GM21360 (cell line): ENCODE results near the gene SAMD4A.

ENCODE experiments used
- ATAC-seq: cut with Tn5 transposase; IDR thresholded peaks from one replicate; pipeline ENCODE4 v1.9.1; 2021; ENCODE audit warnings: mild to moderate bottlenecking, moderate library complexity; ENCODE audit not compliant: unreplicated experiment

Gene SAMD4A, protein sequence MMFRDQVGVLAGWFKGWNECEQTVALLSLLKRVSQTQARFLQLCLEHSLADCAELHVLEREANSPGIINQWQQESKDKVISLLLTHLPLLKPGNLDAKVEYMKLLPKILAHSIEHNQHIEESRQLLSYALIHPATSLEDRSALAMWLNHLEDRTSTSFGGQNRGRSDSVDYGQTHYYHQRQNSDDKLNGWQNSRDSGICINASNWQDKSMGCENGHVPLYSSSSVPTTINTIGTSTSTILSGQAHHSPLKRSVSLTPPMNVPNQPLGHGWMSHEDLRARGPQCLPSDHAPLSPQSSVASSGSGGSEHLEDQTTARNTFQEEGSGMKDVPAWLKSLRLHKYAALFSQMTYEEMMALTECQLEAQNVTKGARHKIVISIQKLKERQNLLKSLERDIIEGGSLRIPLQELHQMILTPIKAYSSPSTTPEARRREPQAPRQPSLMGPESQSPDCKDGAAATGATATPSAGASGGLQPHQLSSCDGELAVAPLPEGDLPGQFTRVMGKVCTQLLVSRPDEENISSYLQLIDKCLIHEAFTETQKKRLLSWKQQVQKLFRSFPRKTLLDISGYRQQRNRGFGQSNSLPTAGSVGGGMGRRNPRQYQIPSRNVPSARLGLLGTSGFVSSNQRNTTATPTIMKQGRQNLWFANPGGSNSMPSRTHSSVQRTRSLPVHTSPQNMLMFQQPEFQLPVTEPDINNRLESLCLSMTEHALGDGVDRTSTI

DNA sequence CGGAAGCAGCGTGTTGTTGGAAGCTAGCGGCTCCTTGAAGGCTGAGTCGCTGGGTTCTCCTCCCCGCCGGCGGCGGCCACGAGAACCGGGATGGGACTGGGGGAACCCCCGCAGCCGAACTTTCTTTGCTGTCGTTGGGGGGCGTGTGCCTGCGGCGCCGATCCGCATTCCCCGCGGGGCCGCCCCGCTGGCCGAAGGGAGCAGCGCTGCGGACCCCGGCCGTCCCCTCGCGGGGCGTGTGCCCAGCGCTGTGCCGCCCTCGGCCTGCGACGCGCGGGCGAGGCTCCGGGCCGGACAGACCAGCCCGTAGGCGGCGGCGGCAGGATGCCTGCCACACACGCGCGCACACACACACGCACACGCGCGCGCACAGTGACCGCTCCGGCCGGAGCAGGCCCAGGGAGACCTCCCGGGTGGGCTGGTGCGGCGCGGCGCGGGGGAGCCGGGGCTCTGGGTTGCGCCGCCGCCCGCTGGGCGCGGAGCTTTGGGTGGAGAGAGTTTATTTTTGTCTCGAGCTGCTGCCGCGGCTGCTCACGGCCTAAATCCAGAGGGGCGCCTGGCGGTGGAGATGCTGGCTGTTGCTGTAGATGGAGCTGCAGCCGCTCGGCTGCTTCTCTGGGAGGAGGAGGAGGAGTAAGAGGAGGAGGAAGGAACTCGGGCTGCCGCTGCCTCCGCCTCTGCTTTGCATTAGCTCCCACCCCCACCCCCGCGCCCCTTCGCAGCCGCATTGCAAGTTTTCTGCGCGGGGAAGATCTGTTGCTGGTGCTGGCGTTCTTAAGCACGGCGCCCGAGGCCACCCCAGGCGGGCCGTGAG, at the start of gene SAMD4A:
Gene SAMD4A (plus strand): TSS at position 719 of the 814 bp plus-strand sequence. CDS start 789 bp downstream, outside the sequence.
- ATAC-seq: peak; percentile 35

DNA sequence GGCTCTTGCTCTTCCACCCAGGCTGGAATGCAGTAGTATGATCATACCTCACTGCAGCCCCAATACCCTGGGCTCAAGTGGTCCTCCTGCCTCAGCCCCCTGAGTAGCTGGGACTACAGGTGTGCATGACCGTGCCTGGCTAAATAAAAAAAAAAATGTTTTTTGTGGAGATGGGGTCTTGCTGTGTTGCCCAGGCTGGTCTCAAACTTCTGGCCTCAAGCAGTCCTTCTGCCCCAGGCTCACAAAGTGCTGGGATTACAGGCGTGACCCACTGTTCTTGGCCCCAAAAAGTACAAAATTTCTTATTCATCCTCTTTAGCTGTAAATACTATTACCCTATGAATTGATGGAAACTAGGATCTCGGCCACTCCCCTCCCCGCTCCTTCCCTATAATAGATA, 42.5 kb upstream of the SAMD4A start:
- ATAC-seq: no peak

DNA sequence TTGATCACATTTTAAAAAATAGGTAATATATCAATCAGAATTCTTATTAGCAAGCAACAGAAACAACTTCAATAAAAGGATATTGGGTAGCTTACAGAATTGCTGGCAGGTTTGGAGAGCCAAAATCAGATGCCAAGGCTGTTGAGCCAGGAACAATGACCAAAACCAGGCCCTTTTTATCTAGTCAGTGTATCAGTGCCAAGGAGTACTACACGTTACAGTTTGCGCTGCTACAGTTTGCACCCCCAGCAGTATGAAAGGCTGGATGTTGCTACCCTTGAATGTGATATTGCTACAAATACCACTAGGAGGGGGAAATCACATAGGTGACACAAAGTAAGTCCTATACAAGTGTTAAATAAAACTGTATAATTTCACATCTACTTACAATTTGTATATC, 38.0 kb upstream of the SAMD4A start:
- no peak for ATAC-seq

DNA sequence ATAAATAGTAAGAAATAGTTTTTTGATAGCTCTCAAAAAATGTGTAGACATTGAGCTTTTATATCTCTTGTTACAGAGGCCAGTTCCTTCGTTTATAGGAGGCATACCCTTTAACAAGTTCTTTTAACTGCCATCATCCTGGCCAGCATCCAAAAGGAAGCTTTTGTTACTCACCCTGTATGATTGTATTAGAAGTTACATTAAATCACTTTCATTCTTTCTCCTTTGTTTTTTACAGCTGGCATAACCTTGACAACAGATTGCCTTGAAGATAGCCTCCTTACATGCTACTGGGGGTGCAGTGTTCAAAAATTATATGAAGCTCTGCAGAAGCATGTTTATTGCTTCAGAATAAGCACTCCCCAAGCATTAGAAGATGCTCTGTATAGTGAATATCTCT, 37.1 kb upstream of the SAMD4A start:
- no peak for ATAC-seq

GRCh38 chr14:54532111-54533012, 34.6 kb upstream of the SAMD4A start:
- ATAC-seq: peak; percentile 96

- peak; percentile 7 for ATAC-seq
Observed at GRCh38 chr14:54533100-54533499, 33.8 kb upstream of the SAMD4A start.

DNA sequence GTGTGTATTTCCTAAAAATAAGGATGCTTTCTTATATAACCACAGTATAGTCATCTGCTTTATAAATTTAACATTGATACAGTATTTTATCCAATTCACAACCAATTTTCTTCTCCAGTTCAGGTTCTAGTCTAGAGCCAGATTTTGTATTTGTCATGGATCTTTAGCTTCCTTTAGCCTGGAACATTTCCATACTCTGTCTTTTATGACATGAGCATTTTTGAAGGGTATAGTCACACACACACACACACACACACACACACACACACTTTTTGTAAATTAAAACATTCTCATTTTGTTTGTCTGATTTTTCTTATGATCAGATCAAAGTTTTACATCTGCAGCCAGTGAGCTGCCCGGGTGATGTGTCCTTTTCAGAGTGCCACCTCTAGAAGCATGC, 31.8 kb upstream of the SAMD4A start:
- no peak for ATAC-seq

DNA sequence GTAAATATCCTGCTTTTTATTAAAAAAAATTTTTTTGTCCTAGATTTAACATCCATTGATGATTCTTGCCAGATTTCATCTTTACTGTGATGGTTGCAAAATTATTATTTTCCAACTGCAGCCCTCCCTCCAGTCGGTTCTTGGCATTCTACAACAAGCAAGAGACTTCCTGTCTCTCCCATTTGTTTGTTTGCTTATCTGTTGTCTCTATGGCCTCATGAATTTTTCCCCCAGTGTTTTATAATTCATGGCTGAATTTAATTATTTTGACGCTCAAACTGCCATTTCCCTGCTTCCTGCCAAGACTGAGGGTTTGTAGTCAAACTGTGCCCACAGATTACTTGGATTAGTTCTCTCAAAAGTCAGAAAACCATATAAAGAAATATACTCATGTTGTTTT, 31.3 kb upstream of the SAMD4A start:
- ATAC-seq: no peak

- ATAC-seq: no peak
Observed at GRCh38 chr14:54537651-54538050, 29.3 kb upstream of the SAMD4A start.

GRCh38 chr14:54538055-54538454, 28.9 kb upstream of the SAMD4A start:
- no peak for ATAC-seq

GRCh38 chr14:54547583-54547982, 19.3 kb upstream of the SAMD4A start:
- no peak for ATAC-seq

- no peak for ATAC-seq
Observed at GRCh38 chr14:54548491-54548890, 18.4 kb upstream of the SAMD4A start.

DNA sequence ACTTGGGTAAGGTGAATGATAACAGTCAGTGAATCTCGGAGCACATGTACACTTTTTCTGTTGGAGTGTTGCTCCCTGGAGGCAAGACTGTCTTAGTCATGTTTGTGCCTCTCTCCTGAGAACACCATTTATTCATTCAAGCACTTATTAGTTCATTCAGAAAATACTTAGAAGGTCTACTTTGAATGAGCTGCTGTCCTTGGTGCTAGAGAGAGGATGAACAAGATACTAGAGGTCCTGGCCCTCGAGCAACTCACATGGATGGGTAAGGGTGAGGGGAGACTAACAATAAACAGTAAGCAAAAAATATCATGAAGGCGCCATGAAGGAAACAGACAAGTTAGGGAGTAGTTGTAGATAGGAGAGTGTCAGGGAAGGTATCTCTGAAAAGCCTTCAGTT, 17.1 kb upstream of the SAMD4A start:
- no peak for ATAC-seq

DNA sequence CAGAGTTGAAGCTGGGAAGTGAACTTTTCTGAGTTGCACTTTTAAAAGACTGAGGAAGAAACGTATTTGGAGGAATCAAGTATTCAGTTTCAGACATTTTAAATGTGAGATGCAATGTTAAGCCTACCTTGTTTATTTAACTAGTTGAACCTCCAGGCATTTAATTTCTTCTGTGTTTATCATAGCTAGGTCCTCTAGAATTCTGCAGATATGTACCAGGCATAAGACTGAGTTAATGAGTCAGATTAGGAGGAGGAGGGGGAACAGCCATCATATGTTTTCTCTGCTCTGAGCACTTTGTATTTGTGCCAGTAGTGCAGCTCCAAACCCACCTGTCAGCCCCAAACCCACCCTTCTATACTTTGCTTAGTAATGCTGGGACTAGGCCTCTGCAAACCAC, 16.4 kb upstream of the SAMD4A start:
- ATAC-seq: no peak

GRCh38 chr14:54554401-54554800, 12.5 kb upstream of the SAMD4A start:
- ATAC-seq: no peak

DNA sequence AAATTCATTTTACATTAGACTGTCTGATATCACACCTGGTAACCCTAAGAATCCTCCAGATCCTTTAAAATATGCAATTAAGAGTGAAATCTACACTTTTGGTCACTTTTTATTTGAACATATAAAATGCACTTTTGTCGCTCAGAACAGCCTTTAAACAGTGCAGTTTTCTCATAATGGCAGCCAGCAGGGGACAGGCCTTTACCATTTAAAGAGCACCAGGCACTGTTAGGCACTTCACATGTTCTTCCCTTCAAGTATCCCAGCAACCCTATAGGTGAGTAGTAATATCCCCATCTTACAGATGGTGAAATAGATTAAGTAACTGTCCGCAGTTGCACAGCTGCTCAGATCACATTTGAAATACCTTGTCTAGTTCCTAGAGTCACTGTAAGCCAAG, 11.3 kb upstream of the SAMD4A start:
- ATAC-seq: no peak

GRCh38 chr14:54556535-54556934, 10.4 kb upstream of the SAMD4A start:
- ATAC-seq: no peak

GRCh38 chr14:54562334-54562733, 4.6 kb upstream of the SAMD4A start:
- no peak for ATAC-seq

DNA sequence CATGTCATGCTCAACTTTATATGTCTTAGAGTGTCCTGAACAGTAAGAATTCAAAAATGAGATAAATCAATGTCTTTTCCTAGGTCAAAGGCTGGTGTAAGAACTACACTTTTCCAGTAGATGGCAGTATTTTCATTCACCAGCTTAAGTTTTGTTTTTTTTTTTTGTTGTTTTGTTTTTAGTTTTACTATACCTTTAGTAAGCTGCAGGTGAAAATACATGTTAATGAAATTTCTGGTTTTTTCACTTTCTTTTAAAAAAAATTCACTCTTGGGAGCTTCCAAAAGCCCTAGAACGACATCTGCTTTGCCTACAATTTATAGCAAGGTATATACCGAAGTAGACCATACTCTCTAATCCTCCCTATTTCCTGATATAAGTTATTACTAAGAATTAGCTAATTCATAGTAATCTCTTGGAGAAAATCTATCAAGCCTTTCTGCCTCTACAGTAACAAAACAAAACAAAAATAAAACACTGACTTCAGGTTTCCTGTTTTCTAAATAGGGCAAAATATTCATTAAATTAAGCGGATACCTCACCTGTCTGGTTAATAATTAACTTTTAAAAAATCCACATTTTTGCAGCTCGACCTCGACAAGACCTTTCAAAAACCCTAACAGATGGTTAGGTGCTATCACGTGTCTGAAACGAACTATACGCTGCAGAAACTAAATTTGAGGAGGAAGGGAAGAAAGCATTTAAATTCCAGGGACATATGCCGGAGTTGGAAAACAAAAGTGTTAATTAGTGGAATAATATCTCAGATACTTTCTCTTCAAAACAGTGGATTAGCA, 2.7 kb upstream of the SAMD4A start:
- ATAC-seq: no peak
